Caco-2 (cell line): ENCODE data around the gene PDE9A. TPM values are rescaled to one million over a fixed set of nuclear protein-coding genes. Genes with fewer than 3 reads are reported as not detected.

Experiments
- BruUV-seq: library from RNA; stranded (reverse); fragments of 400-500 nt; replicated peaks from 2 replicates; lab custom pipeline; 2021; lab: Mats Ljungman, UMichigan
- CTCF ChIA-PET: fragments of 300-600 bp; sonication (Branson Sonifier 250); formaldehyde crosslinking; loops from one replicate; lab custom pipeline; 2022; ENCODE audit warnings: antibody characterized with exemption; lab: Charles Lee
- POLR2A ChIA-PET: fragments of 300-600 bp; sonication (Branson Sonifier 250); formaldehyde crosslinking; loops from one replicate; lab custom pipeline; 2022; ENCODE audit warnings: antibody characterized with exemption; lab: Charles Lee
- DNase-seq, 2 experiments: peaks; one replicate each; pipeline versions ENCODE4 v3.0.0 to v3.0.0-alpha.2; 2020 to 2022
- H3K27me3 ChIP-seq: replicated peaks from 2 replicates; pipeline ENCODE4 v1.6.0; 2011; ENCODE audit warnings: low read length; ENCODE audit not compliant: control insufficient read depth, insufficient read depth
- H3K36me3 ChIP-seq: 2 replicates; pipeline ENCODE4 v1.5.1; 2011; ENCODE audit warnings: low read length; ENCODE audit not compliant: control insufficient read depth, insufficient read depth
- H3K4me1 ChIP-seq: fragments of 250-450 bp; sonication (Bioruptor Pico); 2 replicates; pipeline ENCODE4 v1.5.1; 2020; ENCODE audit warnings: mild to moderate bottlenecking
- H3K4me3 ChIP-seq: 2 replicates; pipeline ENCODE4 v1.5.1; 2011; ENCODE audit warnings: low read depth, mild to moderate bottlenecking, control low read depth, low read length
- H3K9me3 ChIP-seq: fragments of 250-450 bp; sonication (Bioruptor Pico); 2 replicates; pipeline ENCODE4 v1.5.1; 2020; ENCODE audit warnings: mild to moderate bottlenecking, moderate library complexity
- H3K27ac Mint-ChIP-seq: one replicate; pipeline ENCODE4 v1.8.0; 2022; ENCODE audit warnings: mixed read lengths; ENCODE audit not compliant: unreplicated experiment
- H3K27me3 Mint-ChIP-seq: one replicate; pipeline ENCODE4 v1.8.0; 2022; ENCODE audit warnings: mixed read lengths; ENCODE audit not compliant: insufficient read depth, unreplicated experiment
- H3K36me3 Mint-ChIP-seq: one replicate; pipeline ENCODE4 v1.8.0; 2022; ENCODE audit warnings: mild to moderate bottlenecking, mixed read lengths; ENCODE audit not compliant: insufficient read depth, unreplicated experiment
- H3K4me1 Mint-ChIP-seq: one replicate; pipeline ENCODE4 v1.8.0; 2022; ENCODE audit warnings: low read depth, mixed read lengths; ENCODE audit not compliant: unreplicated experiment
- H3K4me3 Mint-ChIP-seq: one replicate; pipeline ENCODE4 v1.8.0; 2022; ENCODE audit warnings: mild to moderate bottlenecking, moderate library complexity, mixed read lengths; ENCODE audit not compliant: unreplicated experiment
- H3K9me3 Mint-ChIP-seq: one replicate; pipeline ENCODE4 v1.8.0; 2022; ENCODE audit warnings: mixed read lengths; ENCODE audit not compliant: unreplicated experiment
- CTCF ChIP-seq, 2 experiments: fragments of 200-600 bp in 1 of 2; IDR thresholded peaks; 1 replicate in 1 of 2; 2 replicates in 1 of 2; pipeline versions ENCODE4 v1.5.1 to v1.8.0; 2011 to 2022; ENCODE audit warnings: antibody characterized with exemption in 1 of 2, control low read depth in 1 of 2, inconsistent platforms in 1 of 2, low read depth in 1 of 2, low read length in 1 of 2, mild to moderate bottlenecking in 1 of 2, moderate library complexity in 1 of 2; ENCODE audit not compliant: insufficient read depth in 1 of 2, severe bottlenecking in 1 of 2, unreplicated experiment in 1 of 2
- intact Hi-C: fragments of 100-400 bp; cut with micrococcal nuclease; formaldehyde crosslinking; loops from one replicate; pipeline ENCODE4 v1.10.0; 2022; ENCODE audit not compliant: unreplicated experiment
- total RNA-seq: library from RNA; stranded (reverse); gene quantifications from 2 replicates; pipeline ENCODE4 v1.2.3, GENCODE V29; 2022

The PDE9A gene
- total RNA-seq, 1 experiment from 2014 or later: 9.7 TPM

GRCh38 chr21:42735944-42736343 is 82.5 kb downstream of the PDE9A start:
- intact Hi-C loops: no loop called here
- no peak for TF ChIP-seq CTCF (IDR thresholded peaks at IDR 0.05; ENCODE audit: insufficient read depth in 1 of 2, low read depth in 1 of 2, low read length in 1 of 2, severe bottlenecking in 1 of 2, unreplicated experiment in 1 of 2)
- Histone ChIP-seq H3K36me3 (no peaks in the 10 kb centered on the region; the same call in 1 of the 2 replicates), H3K4me3 (no peak overlapping the region), H3K27me3 (no peaks in the 10 kb centered on the region), H3K9me3 (no peaks in the 10 kb centered on the region), H3K4me1 (peaks cover 28% of the 10 kb centered on the region)
- H3K36me3 Mint-ChIP-seq: no peaks in the 10 kb centered on the region
- CTCF ChIA-PET: no interaction called here
- H3K27me3 Mint-ChIP-seq: no peaks in the 10 kb centered on the region
- no peak overlapping the region for H3K4me3 Mint-ChIP-seq
- POLR2A ChIA-PET: no interaction called here
- no peak overlapping the region for H3K27ac Mint-ChIP-seq
- no peak for DNase-seq
- BruUV-seq: no TSS peak
- H3K9me3 Mint-ChIP-seq: no peaks in the 10 kb centered on the region
- peaks cover 21% of the 10 kb centered on the region for H3K4me1 Mint-ChIP-seq

GRCh38 chr21:42736646-42737350 is 83.4 kb downstream of the PDE9A start:
- H3K4me1 Mint-ChIP-seq: peaks cover 21% of the 10 kb centered on the region
- Histone ChIP-seq H3K4me3 (no peak overlapping the region), H3K36me3 (no peaks in the 10 kb centered on the region; the same call in 1 of the 2 replicates), H3K9me3 (no peaks in the 10 kb centered on the region), H3K27me3 (no peaks in the 10 kb centered on the region), H3K4me1 (peaks cover 28% of the 10 kb centered on the region)
- TF ChIP-seq CTCF (IDR thresholded peaks at IDR 0.05; ENCODE audit: insufficient read depth in 1 of 2, low read depth in 1 of 2, low read length in 1 of 2, severe bottlenecking in 1 of 2, unreplicated experiment in 1 of 2): no peak
- H3K4me3 Mint-ChIP-seq: no peak overlapping the region
- no peaks in the 10 kb centered on the region for H3K36me3 Mint-ChIP-seq
- intact Hi-C loops: no loop called here
- CTCF ChIA-PET: no interaction called here
- H3K9me3 Mint-ChIP-seq: no peaks in the 10 kb centered on the region
- H3K27ac Mint-ChIP-seq: no peak overlapping the region
- H3K27me3 Mint-ChIP-seq: no peaks in the 10 kb centered on the region
- POLR2A ChIA-PET: no interaction called here
- BruUV-seq: no TSS peak
- DNase-seq: no peak

- intact Hi-C loops: no loop called here
- Mint-ChIP-seq H3K4me3 (no peak overlapping the region), H3K9me3 (no peaks in the 10 kb centered on the region), H3K4me1 (peaks cover 21% of the 10 kb centered on the region), H3K36me3 (no peaks in the 10 kb centered on the region), H3K27me3 (no peaks in the 10 kb centered on the region), H3K27ac (peak overlapping the region; percentile 21)
- BruUV-seq: no TSS peak
- no peak for DNase-seq
- Histone ChIP-seq H3K4me3 (no peak overlapping the region), H3K9me3 (no peaks in the 10 kb centered on the region), H3K4me1 (peaks cover 24% of the 10 kb centered on the region), H3K36me3 (no peaks in the 10 kb centered on the region; the same call in 1 of the 2 replicates), H3K27me3 (no peaks in the 10 kb centered on the region)
- ChIA-PET CTCF (interaction anchor here (0.7 kb wide), 1 partner anchor 93 kb away, joined by 3 read pairs; no protein-coding TSS in a partner anchor), POLR2A (no interaction called here)
- TF ChIP-seq CTCF (IDR thresholded peaks at IDR 0.05; ENCODE audit: insufficient read depth in 1 of 2, low read depth in 1 of 2, low read length in 1 of 2, severe bottlenecking in 1 of 2, unreplicated experiment in 1 of 2): no peak
Observed at GRCh38 chr21:42737951-42738590, 84.7 kb downstream of the PDE9A start.
